Ascending aorta (tissue), 2 donors: ENCODE measurements around the gene EPSTI1. TPM values are rescaled to one million over a fixed set of nuclear protein-coding genes. Genes with fewer than 3 reads are reported as not detected.

Experiments used
- DNase-seq, 2 donors: peaks; one replicate each; pipeline ENCODE4 v3.0.0-alpha.2; 2019; ENCODE audit warnings: low spot score in 2 of 2
- H3K27ac ChIP-seq, 2 donors: fragments of 200-600 bp; sonication (generic); one replicate each; pipeline ENCODE4 v1.5.1; 2016 to 2017; ENCODE audit warnings: mild to moderate bottlenecking in 1 of 2
- H3K27me3 ChIP-seq: fragments of 200-600 bp; sonication (generic); one replicate; pipeline ENCODE4 v1.5.1; 2017
- H3K36me3 ChIP-seq, 2 donors: fragments of 200-600 bp; sonication (generic); one replicate each; pipeline ENCODE4 v1.5.1; 2016
- H3K4me1 ChIP-seq, 2 donors: fragments of 200-600 bp; sonication (generic); one replicate each; pipeline ENCODE4 v1.5.1; 2016 to 2017; ENCODE audit warnings: mild to moderate bottlenecking in 1 of 2
- H3K4me3 ChIP-seq, 2 donors: fragments of 200-600 bp; sonication (generic); one replicate each; pipeline ENCODE4 v1.5.1; 2016 to 2017; ENCODE audit warnings: mild to moderate bottlenecking in 1 of 2
- H3K9me3 ChIP-seq, 2 donors: fragments of 200-600 bp; sonication (generic); one replicate each; pipeline ENCODE4 v1.5.1; 2016
- intact Hi-C: fragments of 100-400 bp; cut with DNase I; formaldehyde crosslinking; loops from one replicate; pipeline ENCODE4 v1.15.1; 2023
- total RNA-seq: library from RNA; depleted of rRNA; stranded (reverse); fragments of >200 nt; gene quantifications from one replicate; pipeline ENCODE4 v1.1.0, GENCODE V29; 2016
- TF ChIP-seq, protein P1 (sequence below), 3 experiments: fragments of 200-600 bp in 2 of 3; fragments of 450-650 bp in 1 of 3; sonication (generic) in 2 of 3; IDR thresholded peaks; one replicate each; pipeline ENCODE4 v1.5.1; 2016 to 2019; ENCODE audit warnings: antibody characterized with exemption in 3 of 3, mild to moderate bottlenecking in 1 of 3, moderate library complexity in 1 of 3

EPSTI1 gene
- total RNA-seq, 1 donor from 2014 or later: 3.2 TPM

DNA sequence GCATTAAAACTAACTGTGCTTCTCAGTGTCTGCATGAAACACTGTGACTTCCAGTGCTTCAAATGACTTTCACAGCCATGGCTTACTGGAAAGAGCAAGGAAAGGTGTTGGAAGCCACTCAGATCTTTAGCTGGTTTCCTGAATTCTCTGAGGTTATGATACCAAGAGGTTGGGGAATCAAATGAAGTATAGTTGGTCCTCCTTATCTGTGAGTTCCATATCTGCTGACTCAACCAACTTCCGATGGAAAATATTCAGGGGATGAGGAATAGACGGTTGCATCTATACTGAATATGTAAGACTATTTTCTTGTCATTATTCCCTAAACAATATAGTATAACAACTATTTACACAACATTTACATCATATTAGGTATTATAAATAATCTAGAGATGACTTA, 32.4 kb downstream of the EPSTI1 start:
- H3K4me1 ChIP-seq: no peaks in the 10 kb centered on the region
- H3K27ac ChIP-seq: no peak overlapping the region
- no peak overlapping the region for H3K4me3 ChIP-seq
- no peak for DNase-seq
- TF ChIP-seq, protein P1, sequence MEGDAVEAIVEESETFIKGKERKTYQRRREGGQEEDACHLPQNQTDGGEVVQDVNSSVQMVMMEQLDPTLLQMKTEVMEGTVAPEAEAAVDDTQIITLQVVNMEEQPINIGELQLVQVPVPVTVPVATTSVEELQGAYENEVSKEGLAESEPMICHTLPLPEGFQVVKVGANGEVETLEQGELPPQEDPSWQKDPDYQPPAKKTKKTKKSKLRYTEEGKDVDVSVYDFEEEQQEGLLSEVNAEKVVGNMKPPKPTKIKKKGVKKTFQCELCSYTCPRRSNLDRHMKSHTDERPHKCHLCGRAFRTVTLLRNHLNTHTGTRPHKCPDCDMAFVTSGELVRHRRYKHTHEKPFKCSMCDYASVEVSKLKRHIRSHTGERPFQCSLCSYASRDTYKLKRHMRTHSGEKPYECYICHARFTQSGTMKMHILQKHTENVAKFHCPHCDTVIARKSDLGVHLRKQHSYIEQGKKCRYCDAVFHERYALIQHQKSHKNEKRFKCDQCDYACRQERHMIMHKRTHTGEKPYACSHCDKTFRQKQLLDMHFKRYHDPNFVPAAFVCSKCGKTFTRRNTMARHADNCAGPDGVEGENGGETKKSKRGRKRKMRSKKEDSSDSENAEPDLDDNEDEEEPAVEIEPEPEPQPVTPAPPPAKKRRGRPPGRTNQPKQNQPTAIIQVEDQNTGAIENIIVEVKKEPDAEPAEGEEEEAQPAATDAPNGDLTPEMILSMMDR (IDR thresholded peaks at IDR 0.05): no peak
- no peaks in the 10 kb centered on the region for H3K9me3 ChIP-seq
- H3K36me3 ChIP-seq: no peaks in the 10 kb centered on the region
- intact Hi-C loops: no loop called here
- H3K27me3 ChIP-seq: no peaks in the 10 kb centered on the region

DNA sequence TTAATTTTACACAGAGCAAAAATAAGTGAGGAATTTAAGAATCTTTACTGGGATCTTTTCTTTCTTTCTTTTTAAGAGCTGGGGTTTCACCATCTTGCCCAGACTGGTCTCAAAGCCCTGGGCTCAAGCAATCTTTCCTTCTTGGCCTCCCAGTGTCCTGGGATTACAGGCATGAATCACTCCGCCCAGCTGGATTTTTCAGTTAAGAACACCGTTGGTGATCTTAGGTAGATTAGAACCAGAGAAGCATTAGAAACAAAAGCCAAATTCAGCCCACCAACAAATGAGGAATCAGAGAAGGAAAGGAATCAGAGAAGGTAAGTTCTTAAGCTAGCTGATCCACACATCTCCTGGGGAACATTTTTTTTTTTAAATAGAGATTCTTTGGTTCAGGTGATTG, 34.2 kb downstream of the EPSTI1 start:
- DNase-seq: no peak
- Histone ChIP-seq H3K27ac (no peak overlapping the region), H3K4me3 (no peak overlapping the region), H3K36me3 (no peaks in the 10 kb centered on the region), H3K27me3 (no peaks in the 10 kb centered on the region), H3K4me1 (no peaks in the 10 kb centered on the region), H3K9me3 (no peaks in the 10 kb centered on the region)
- intact Hi-C loops: no loop called here
- TF ChIP-seq, protein P1 (IDR thresholded peaks at IDR 0.05): no peak

DNA sequence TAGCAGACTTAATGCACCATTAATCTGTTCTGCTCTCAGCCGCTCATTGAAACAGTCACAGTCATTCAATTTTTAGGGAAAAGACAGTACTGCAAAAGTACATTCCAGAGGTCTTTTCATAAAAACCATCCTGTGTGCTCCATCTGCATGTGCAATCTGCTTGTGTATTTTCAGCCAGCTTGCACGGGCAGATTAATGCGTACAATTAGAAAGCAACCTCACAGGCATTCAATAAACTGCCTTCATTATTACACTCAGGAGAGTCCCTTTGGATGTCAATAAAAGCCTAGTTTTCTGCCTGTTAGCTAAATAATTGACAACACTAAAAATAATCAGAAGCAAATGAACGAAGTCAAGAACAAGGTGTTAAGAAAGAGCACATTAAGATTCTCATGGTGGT, 41.9 kb downstream of the EPSTI1 start:
- H3K9me3 ChIP-seq: no peaks in the 10 kb centered on the region
- DNase-seq: no peak
- intact Hi-C loops: no loop called here
- TF ChIP-seq, protein P1 (IDR thresholded peaks at IDR 0.05): no peak
- no peak overlapping the region for H3K27ac ChIP-seq
- no peak overlapping the region for H3K4me3 ChIP-seq
- no peaks in the 10 kb centered on the region for H3K36me3 ChIP-seq
- no peaks in the 10 kb centered on the region for H3K27me3 ChIP-seq
- no peaks in the 10 kb centered on the region for H3K4me1 ChIP-seq

DNA sequence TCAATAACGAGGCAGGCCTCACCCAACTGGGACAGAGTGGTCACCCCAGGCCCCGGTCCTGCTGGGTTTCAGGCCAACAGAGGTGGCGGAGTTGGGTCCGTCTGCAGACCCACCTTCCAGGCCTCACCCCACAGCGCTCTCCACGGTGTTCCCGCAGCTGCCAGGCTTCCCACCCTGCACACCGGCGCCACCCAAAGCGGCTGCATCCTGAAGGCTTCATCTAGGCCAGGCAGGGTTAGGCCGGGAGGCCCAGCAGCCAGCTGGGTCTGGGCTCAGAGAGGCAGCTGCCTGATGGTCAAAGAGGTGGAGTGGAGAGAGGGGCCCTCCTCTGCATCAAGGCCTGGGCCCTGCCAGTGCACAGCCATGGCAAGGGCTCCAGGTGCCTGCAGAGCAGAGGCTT, 44.1 kb downstream of the EPSTI1 start:
- Histone ChIP-seq H3K27ac (no peak overlapping the region), H3K27me3 (no peaks in the 10 kb centered on the region), H3K9me3 (no peaks in the 10 kb centered on the region), H3K4me3 (no peak overlapping the region), H3K36me3 (no peaks in the 10 kb centered on the region), H3K4me1 (no peaks in the 10 kb centered on the region)
- intact Hi-C loops: no loop called here
- TF ChIP-seq, protein P1 (IDR thresholded peaks at IDR 0.05): no peak
- no peak for DNase-seq

DNA sequence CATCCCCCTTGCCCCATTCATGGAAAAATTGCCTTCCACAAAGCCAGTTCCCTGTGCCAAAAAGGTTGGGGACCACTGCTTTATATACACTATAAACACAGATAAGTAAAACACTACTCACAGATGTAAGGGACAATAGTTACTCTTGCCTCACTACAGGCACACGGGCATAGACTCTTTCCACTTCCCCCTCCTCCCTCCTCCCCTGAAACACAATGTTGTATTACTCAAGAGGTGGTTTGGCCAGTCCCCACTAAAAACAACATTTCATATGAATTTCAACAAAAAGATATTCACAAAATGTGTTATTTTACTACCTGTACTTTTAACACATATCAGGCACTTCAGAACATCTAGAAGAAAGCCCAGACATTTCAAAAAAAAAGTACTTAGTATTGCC, 45.1 kb downstream of the EPSTI1 start:
- intact Hi-C loops: no loop called here
- H3K36me3 ChIP-seq: no peaks in the 10 kb centered on the region
- no peak for DNase-seq
- no peaks in the 10 kb centered on the region for H3K9me3 ChIP-seq
- no peaks in the 10 kb centered on the region for H3K4me1 ChIP-seq
- no peak overlapping the region for H3K4me3 ChIP-seq
- no peak overlapping the region for H3K27ac ChIP-seq
- H3K27me3 ChIP-seq: no peaks in the 10 kb centered on the region
- TF ChIP-seq, protein P1 (IDR thresholded peaks at IDR 0.05): no peak

DNA sequence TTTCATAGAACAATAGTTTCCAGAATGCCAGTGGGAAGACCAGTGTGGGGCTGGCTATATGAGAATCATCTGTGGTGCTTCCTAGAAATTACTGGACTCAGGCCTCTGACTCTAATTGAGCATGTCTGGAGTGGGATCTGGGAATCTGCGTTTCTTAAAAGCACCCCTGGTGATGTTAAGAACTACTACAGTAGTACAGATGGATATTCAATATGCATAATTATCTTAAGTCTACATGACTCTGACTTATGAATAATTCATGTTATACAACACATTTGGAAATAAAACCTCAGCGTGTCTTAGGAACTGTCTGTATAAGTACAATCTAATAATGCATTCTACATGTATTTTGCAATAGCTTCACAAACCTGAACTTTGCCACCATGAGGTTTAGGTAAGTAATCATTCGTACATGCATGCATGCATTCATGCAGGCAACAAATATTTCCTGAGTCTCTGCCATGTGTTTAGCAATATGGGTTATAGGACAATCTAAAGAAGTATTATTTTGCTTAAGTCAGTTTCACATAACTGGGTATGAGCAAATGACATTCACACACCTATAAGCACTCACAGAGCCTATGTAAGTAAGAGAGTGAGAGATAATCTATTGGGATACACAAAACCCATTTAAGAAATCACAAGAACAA, 62.0 kb downstream of the EPSTI1 start:
- no peak for DNase-seq
- no peaks in the 10 kb centered on the region for H3K4me1 ChIP-seq
- intact Hi-C loops: no loop called here
- no peaks in the 10 kb centered on the region for H3K9me3 ChIP-seq
- H3K27ac ChIP-seq: no peak overlapping the region
- H3K4me3 ChIP-seq: no peak overlapping the region
- TF ChIP-seq, protein P1 (IDR thresholded peaks at IDR 0.05): no peak
- H3K36me3 ChIP-seq: no peaks in the 10 kb centered on the region
- no peaks in the 10 kb centered on the region for H3K27me3 ChIP-seq
